HG02852 (cell line): Measurements from ENCODE around the gene CEND1.

Experiments used
- ATAC-seq: cut with Tn5 transposase; IDR thresholded peaks from one replicate; pipeline ENCODE4 v1.9.1; 2021; ENCODE audit warnings: mild to moderate bottlenecking, moderate library complexity; ENCODE audit not compliant: unreplicated experiment

CEND1 gene

DNA sequence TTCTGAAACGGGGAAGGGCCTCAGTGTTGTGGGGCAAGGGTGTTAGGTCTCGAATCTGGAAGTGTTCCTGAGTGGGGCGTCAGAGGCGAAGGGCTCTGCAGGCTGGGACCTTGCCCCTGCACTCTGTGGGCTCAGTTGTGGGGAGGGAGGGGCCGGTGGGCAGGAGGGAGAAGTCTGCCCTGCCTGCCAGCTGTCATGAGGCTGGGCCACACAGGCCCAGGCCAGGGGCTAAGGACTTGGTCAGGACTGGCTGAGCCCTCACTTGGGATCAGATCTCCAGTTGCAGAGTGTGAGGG lies 38.0 kb upstream of the CEND1 start, which contains the start of gene CRACR2B:
TSS of gene CRACR2B (plus strand) at position 23 of the 296 bp plus-strand sequence. CDS start 689 bp downstream, outside the sequence.
- ATAC-seq = no peak

DNA sequence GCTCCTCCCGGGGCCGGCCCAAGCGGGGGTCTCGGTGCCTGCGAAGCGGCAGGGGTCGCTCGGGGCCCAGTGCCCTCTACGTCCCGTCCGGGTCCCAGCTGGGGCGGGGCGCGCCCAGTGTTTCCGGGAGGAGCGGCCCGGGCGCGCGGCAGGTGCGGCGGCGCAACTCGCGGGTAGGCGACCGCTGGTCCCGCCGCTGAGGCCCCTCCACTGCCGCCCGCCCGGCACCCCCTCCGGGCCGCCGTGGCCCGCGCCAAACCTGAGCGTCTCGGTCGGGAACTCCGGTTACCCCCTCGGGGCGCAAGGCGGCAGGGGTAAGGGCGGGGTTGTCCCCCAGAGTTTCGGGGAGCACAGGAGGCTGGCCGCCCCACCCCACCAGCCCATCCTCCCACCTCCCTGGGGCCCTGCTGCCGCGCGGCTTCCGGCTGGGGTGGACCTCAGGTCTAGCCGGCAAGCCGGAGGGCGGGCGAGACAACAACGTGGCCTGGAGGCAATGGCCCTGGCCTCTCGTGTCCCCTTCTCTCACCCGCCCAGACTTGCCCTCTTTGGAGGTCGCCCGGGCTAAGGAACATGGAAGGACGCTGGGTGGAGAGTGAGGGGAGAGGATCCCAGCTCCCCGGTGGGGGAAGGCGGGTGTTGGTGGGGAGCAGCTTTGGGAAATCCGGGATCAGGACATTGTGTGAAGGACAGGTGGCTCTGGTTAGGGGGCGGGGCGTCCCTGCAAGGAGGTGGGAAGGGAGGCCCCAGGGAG lies 37.4 kb upstream of the CEND1 start:
- no peak for ATAC-seq

DNA sequence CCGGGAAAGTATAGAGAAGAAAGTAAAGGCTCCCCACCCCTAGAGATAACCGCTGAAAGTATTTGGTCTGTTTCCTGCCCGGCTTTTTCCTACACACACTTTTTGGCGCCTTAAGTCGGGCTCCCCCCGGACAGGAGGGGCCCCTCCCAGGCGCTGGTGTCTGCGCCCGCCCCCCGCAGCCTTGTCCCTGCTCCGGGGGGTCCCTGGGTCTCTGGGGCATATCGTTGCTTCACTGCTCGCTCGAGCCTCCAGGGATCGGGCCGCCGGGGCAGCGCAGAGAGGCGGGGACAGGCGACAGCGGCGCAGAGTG lies 36.9 kb upstream of the CEND1 start:
- no peak for ATAC-seq

DNA sequence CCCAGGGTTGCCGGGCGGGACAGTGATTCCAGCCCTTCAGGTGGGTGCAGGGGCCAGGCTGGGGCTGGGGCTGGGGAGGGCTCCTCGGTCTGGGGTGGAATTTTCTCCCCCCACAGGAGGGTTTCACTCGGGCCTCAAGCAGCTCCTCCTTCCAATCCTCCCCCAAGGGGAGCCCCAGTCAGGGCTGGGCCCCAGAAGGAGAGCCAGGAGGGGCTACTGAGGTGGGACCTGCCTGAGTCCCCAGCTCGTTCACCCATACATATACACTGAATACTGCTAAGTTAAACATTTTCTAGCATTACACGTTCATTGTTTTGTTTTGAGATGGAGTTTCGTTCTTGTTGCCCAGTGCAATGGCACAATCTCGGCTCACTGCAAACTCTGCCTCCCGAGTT lies 36.3 kb upstream of the CEND1 start:
- ATAC-seq = no peak

DNA sequence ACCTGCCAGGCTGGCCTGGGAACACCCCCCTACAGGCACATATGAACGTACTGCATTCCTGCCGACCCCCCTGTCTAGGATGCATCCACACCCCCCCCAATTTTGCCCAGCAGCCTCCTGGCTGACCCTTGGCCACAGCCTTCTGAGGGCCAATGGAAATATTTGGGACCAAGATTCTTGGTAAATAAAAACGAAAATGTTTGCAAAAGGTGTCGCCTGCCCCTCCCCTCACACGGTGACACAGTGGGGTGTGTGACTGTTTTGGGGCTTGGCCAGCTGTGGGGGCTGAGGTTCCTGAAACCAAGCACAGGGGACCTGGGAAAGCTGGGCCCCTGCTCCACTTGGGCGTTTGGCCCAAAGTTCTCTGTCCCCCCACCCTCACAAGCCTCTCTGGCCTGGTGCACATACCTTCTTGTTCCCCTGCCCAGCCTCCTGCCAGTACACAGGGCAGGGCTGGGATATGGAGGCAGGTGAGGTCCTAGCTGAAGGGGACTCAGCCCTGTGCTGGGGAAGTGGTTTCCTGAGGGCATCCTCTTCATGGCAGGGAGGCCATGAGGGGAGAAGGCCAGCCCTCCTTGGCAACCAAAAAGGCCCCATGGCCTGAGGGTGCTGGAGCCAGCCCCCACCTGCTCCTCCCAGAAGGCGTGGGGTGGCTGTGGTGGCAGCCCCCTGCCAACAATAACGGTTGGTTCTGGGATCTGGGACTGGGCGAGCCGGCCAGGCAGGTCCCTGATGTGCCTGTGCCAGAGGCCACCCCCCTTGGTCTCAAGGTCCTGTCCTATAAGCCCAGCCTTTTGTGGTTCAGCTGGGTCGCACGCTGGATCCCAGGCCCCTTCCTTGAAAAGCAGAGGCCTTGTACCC lies 35.7 kb upstream of the CEND1 start:
- ATAC-seq = no peak

DNA sequence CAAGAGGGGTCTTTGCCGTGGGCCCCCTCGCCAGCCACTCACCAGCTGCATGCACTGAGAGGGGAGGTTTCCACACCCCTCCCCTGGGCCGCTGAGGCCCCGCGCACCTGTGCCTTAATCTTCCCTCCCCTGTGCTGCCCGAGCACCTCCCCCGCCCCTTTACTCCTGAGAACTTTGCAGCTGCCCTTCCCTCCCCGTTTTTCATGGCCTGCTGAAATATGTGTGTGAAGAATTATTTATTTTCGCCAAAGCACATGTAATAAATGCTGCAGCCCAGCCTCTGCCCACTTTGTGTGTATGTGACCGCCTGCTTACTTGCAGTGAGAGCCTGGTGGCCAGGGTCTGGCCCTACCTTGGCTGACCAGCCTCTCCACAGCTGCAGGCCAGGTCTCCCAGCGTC lies 35.1 kb upstream of the CEND1 start:
- ATAC-seq = no peak

DNA sequence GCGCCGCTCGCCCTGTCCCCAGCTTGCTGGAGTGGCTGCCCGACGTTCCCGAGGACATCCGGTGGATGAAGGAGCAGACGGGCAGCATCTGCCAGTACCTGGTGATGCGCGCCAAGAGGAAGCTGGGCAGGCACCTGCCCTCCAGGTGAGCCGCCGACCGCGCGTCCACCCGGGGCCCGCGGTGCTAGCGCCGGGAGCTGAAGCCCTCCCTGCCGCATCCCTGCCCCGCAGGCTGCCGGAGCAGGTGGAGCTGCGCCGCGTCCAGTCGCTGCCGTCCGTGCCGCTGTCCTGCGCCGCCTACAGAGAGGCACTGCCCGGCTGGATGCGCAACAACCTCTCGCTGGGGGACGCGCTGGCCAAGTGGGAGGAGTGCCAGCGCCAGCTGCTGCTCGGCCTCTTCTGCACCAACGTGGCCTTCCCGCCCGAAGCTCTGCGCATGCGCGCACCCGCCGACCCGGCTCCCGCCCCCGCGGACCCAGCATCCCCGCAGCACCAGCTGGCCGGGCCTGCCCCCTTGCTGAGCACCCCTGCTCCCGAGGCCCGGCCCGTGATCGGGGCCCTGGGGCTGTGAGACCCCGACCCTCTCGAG lies 34.5 kb upstream of the CEND1 start:
- ATAC-seq = no peak

DNA sequence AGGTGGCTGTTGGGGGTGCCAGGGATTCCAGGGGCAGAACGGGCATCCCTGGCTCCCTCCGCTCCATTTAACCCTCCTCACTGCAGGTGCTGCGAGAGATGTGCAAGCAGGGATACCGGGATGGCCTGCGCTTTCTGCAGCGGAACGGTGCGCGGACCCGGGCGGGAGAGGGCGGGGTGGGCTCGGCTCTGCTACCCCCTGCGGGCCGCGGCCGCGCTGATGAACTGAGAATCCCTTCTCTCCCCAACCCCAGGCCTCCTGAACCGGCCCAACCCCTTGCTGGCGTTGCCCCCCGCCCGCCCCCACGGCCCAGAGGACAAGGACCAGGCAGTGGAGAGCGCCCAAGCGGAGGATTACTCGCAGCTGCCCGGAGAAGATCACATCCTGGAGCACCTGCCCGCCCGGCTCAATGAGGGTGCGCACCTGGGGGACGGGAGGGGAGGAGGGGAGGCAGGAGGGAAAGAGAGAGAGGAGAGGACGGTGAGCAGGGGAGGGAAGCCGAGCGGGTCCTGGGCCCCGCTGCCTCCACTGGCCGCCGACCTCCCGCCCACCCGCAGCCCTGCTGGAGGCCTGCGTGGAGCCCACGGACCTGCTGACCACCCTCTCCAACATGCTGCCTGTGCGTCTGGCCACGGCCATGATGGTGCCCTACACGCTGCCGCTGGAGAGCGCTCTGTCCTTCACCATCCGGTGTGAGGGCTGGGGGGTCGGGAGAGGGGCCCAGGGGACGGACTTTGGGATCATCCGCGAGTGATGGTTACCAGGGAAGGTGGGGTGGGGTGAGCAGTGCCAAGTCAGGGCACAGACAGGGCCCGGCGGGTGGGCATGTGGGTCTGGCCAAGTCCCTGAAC lies 33.8 kb upstream of the CEND1 start:
- ATAC-seq = no peak

DNA sequence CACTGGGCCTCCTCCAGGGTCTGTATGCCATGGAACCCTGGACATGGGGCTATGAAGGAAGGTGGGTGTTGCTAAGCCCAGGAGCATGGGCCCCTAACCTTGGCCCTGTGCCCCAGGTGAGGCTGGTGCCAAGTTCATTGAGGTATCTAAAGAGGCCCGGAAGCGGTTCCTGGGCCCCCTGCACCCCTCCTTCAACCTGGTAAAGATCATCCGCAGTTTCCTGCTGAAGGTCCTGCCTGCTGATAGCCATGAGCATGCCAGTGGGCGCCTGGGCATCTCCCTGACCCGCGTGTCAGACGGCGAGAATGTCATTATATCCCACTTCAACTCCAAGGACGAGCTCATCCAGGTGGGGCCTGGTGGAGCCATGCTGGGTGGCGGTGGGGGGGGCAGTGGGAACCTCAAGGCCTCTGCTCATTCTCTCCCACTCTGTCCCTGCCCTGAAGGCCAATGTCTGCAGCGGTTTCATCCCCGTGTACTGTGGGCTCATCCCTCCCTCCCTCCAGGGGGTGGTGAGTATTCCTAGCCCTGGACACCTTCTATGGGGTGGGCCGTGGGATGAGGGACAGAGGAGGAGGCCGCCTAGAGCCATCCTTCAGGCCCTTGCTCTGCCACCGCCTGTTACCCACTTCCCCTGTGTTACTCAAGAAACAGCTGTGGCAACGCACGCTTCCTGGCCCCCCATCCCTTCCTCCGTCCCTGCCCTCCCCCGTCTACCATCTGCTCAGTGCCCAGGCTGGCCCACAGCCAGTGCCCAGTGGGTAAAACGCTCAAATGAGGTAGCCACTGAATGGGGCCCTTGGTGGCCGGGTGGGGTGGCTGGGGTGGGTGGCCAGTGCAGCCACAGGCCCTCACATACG lies 31.9 kb upstream of the CEND1 start:
- no peak for ATAC-seq

DNA sequence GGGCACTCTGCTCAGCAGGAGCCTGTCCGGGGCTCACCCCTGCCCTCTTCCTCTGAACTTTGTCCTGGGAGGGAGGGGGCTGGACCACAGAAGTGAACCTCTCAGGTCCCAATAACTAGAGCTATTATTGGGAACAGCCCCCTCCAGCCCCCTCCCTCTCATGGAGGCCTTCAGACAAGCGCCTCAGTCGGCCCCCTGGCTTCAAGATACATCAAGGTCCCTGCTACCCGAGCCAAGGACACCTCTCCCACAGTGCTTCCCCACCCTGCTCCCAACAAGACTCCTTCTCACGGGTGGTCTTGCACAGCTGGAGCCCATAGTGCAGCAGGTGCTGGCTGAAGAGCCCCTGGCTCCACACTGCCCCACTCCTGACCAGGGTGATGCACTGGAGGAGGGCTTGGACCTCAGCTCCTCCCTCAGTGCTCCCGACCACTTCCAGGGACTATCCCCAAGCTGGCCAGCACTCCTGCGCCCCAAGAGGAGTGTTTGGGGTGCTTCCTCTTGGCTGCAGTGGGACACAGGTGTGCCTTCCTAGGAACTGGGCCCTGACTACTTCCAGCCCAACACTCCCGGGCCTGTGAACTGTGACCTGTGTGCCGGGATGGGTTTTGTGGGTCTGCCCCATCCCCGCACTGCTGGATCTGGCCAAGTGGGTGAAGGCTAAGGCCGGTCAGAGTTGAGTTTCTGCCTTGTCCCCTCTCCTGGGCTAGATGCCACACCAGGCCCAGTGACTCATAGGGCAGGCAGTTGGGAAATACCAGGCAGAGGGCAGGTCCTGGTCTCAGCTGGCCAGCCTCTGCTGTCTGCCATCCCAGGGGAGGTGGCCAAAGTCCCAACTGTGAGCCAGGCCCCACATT lies 31.0 kb upstream of the CEND1 start:
- ATAC-seq = no peak

DNA sequence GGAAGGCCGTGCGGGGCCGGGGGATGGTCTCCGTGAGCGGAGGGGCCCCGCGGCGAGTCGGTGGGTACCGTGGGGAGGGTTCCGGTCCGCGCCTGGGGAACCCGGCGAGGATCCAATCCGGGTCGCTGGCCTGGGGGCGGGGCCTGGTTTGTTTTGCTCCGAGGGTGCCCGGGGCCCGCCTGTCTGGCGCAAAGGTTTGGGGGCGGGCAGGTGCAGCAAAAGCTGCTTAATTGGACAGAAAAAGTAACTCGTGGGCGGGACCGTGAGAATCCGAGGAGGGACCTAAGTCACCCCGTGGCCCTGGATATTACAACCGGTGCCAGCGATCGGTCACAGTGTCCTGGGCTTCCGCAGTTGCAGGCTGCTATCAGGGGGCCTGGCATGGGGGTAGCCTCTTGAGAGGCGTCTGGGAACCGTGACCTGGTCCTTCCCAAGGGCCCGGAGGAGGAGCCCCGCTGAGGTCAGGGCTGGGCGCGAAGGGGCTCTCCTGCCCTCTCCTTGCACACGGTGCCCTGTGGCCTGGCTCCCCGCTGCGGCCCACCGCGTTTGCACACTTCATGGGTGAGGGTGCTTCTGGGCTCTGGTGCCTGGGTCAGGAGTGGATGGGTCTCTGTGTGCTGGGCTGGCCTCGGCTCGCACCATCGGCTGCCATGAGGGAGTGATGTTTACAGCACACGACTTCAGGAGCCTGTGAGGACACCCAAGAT lies 30.2 kb upstream of the CEND1 start:
- ATAC-seq = peak; percentile 60

DNA sequence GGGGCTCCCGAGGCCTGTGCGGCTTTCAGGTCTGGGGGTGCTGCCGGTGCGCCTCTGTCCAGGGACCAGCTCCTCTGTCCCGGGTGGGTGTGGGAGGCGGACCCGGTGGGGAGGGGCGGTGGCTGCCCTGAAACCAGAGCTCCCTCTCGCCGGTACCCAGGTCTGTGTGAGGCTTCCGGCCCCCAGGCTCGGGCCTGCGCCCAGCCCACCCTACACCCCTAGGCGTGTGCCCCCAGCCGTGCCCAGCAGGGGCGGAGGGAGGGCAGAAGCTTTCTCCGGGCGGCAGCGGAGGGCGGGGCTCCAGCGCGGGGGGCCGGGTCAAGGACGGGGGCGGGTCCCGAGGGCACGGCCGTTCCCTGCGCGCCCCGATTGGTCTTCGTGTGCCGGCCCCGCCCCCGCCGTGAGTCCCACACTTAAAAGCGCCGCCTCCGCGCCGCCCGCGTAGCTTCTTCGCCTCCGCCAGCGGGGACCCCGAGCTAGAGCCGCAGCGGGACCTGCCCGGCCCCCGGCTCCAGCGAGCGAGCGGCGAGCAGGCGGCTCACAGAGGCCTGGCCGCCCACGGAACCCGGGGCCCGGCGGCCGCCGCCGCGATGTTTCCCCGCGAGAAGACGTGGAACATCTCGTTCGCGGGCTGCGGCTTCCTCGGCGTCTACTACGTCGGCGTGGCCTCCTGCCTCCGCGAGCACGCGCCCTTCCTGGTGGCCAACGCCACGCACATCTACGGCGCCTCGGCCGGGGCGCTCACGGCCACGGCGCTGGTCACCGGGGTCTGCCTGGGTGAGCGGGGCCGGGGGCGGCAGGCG lies 29.4 kb upstream of the CEND1 start:
- peak; percentile 72 for ATAC-seq

DNA sequence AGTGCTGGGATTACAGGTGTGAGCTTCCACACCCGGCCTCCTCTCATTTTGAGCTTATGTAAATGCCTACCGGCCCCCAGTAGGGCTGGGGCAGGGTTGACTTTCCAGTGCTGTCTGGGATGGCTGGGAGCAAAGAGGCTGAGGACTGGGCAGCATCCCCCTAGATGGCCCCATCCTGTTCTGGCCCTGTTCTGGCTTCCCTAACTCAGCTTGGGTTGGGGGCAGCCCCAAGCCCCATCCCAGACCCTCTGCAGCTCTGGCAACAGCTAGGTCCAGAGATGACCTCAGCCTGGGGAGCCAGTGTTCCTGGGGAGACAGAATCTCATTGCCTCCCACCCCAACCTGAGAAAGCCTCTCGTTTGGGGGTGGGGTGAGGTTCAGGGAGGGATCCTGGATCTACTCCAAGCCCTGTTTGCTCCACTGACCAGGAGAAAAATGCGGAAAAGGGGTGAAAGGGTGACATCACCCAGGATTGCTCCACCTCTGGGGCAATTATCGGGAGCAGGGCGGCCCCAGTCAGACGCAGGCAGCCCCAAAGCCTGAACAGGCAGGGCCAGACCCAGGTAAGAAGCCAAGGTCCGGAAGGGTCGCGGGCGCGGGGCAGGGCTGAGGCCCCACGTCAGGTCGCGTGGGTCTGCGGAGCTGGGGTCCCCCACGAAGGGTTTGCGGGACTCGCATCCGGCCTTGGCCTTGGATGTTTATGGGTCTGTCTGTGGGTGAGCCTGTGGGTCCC lies 28.7 kb upstream of the CEND1 start, which contains the start of gene PNPLA2:
TSS of gene PNPLA2 (plus strand) at position 519 of the 733 bp plus-strand sequence. CDS start 805 bp downstream, outside the sequence.
- ATAC-seq = no peak

DNA sequence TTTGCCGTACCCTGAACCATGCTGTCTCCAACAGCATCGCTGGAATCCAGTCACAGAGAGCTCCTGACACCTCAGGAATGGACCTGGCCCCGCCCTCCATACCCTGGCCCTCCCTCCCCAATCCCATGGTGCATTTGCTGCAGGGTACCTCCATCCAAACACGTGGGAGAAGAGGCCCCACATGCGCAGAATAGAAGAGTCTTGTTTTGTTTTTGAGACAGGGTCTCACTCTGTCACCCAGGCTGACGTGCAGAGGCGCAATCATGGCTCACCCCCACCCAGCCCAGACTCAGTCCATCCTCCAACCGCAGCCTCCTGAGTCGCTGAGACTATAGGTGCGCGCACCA lies 26.5 kb upstream of the CEND1 start:
- no peak for ATAC-seq

DNA sequence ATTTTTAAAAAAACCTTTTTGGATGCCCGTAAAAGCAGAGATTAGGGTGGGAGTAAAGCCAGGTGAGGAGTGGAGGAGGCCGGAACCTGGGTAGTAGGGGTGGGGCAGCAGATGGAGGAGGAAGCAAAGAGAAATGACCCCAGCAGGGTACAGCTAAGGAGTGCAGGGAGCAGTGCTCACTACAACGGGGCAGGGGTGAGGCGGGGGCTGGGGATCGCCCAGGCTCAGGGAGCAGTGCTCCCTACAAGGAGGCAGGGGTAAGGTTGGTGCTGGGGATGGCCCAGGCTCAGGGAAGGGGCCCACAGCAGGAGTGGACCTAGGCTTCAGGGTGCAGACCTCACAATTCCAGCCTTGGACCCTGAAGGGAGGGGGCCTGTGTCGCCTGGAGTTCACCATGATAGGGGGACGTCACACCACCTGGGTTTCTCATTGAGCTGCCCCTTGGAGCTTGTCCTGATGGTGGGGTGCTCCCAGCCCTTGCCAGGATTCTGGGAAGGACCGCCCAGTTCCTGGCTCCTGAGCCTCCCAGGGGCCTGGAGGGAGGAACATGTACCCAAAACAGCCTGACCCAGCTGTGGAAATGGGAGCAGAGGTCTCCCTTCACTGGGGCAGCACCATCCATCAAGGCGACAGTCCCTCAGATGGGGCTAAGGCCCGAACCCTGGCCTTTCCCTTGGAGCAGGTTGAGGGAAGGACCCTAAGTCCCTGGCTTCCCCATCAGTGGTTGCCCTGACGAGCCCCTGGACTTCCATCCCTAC lies 26.0 kb upstream of the CEND1 start:
- no peak for ATAC-seq

DNA sequence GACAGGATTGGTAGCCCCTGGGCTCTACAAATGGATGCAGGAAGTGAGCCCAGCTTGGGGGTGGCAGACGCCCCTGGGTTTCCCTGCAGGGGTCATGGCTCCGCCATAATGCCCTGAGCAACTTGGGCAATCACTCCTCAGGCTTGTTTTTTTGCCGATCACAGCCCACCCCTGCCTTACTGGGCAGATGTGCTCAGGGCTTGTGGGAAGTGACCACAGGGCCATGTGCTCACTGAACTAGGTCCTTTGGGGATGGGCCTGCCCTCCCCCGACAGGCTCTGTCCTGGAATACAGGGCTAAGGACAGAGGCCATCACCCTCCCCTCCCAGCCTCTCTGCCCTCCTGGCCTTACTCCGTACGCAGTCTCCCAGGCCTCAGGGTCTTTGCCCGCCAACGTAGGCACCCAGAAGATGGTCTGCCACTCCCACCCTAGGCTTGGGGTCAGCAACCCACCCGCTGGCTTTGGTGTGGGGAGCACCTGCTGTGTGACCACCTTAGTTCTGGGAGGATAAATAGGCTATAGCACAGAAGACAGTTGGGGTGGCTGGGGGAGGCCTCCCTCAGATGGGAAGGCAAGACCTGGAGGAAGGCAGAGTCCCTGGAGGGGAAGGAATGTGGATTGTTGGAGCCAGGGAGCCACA lies 23.7 kb upstream of the CEND1 start:
- ATAC-seq = no peak
